Raji (cell line): ENCODE measurements around the gene NUAK1.

Experiments used
- POLR2A ChIP-seq: IDR thresholded peaks from 2 replicates; pipeline ENCODE4 v1.6.1; 2011; ENCODE audit warnings: low read depth, low read length, control low read depth; ENCODE audit not compliant: insufficient read depth

The NUAK1 gene

DNA sequence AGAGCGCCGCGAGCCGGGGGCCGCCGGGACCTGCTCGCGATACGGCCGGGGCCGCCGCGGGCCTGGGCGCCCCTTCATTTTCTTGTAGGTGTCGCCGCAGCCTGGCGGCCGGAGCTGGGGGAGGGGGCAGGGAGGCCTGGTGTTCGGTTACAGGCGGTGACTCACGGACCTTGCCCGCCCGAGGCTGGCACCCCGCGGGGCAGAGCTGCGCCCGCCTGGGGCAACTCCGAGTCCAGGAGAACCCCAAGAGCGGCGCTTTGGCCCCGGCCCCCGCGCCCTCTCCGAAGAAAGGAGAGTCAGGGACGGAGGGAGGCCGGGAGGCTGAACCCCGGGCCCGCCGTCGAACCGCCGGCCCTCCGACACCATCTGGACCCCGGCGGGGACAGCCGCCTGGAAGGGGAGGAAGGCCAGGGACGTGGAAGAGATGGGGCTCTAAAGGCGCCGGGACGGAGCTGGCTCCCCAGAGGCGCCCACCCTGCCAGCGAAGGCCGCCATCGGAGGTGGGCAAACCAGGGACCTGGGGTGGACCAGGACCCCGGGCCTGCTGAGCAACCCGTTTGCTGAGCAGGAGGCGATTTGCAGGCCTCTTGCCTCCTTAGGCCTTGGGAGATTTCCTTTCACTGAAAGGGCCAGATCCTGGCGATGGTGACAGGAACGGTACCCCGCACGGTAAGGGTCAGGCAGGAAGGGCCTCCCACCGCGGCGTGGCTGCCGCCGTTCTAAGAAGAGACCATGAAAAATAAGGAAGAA lies 843 bp upstream of the NUAK1 start:
- no peak for TF ChIP-seq POLR2A

DNA sequence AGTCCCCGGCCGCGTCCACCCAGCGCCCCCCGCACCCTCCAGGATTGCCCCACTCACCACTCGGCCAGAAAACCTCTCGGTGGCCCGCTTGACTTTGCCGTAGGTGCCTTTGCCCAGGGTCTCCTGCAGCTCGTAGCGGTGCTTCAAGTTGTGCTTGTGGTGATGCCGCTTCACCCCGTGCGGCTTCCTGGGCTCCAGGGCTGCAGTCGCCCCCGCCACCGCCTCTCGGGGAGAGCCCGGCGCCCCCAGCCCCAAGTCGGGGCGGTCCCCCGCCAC lies 459 bp downstream of the NUAK1 start:
- no peak for TF ChIP-seq POLR2A

GRCh38 chr12:106137530-106138356 lies 1.0 kb downstream of the NUAK1 start:
- TF ChIP-seq POLR2A: no peak

DNA sequence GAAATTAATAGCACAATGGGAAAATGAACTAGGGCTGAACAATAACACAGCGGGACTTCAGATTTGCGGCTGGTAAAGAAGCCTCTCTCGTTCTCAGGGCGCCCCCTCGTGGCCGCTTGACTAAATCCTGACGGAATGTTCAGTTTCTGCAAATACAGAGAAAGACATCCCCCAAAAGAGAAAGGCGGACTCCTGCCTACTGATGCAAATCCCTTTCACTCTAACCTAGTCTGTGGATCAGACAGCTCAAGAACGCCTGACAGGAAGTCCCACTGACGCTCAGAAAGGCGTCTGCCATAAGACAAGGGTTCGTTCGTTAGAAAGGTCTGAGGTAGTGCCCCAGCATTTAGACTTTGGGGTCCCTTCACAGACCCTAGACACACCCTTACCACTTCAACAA lies 2.5 kb downstream of the NUAK1 start:
- no peak for TF ChIP-seq POLR2A

DNA sequence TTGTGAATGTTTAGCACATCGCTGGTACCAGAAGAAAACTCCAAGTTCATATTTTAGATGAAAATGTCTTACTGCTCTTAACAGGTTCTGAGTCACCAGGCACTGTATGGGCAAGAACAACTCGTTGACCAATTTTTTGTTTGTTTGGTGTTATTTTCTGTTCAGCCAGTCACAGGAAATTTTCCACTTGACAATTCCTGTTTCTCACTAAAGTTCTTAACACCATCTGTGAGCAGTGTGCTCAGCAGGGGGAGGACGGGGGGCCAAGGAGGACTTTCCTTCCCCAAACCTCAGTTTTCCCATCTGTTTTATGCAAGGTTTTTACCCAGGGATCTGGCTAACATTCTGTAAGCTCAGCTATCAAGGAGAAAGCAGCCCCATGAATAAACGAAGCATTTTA lies 3.0 kb downstream of the NUAK1 start:
- no peak for TF ChIP-seq POLR2A

DNA sequence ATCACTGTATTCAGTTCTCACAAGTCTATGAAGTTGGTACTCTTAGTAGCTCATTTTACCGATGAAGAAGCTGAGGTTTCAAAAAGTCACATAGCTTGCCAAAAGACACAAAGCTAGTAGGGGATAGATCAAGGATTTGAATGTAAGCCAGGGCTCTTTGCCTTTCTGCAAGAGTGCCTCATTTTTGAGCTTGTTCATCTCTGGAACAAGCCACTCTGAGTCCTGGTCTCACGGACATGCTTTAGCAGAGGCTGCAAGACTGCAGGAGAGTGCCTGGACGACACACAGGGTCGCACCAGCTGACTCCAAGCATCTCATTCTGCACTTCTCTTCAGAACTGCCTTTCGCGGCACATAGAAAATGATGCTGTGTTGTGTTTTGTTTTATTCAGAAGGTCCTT lies 3.7 kb downstream of the NUAK1 start:
- no peak for TF ChIP-seq POLR2A

- no peak for TF ChIP-seq POLR2A
Measured at GRCh38 chr12:106134294-106134949, 4.3 kb downstream of the NUAK1 start.

DNA sequence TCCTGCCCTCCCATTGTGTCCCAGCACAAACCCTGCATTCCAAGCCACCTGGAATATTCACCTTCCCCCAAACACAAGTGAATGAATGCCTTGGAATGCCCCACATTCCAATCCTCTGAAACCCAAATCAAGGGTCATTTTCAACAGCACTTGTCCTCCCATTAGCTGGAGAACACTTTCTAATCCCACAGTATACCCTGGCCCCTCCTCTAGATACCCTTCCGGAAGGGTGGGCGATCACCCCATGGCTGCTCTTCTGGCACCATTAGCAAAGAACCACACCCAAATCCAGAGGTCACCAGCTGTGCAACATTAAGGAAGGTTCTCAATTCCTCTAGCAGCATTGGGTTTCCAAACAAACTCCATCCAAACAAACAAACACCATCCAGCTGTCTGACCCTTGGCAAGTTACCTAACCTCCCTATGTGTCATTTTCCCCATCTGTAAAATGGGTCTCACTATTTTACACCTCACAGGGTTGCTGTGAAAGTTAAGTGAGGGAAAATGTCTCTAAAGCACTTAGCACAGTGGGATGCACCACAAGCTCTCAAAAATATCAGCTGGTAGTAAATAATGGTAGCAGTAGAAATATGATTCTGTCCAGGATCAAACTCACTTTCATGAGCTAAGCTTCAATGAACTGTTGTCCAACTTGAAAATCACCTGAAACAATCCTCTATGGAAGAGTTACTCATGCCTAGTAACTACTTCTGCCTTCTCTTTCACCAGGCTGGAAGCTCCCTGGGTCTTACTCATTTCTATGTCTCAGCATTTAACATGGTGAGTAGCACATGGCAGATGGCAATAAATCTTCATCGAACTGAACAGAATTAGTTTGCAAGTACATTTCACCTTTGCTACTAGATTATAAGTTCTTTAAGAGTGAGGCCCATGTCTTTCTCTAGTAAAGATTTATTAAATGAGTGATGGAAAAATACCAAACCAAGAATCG lies 5.3 kb downstream of the NUAK1 start:
- TF ChIP-seq POLR2A: no peak

DNA sequence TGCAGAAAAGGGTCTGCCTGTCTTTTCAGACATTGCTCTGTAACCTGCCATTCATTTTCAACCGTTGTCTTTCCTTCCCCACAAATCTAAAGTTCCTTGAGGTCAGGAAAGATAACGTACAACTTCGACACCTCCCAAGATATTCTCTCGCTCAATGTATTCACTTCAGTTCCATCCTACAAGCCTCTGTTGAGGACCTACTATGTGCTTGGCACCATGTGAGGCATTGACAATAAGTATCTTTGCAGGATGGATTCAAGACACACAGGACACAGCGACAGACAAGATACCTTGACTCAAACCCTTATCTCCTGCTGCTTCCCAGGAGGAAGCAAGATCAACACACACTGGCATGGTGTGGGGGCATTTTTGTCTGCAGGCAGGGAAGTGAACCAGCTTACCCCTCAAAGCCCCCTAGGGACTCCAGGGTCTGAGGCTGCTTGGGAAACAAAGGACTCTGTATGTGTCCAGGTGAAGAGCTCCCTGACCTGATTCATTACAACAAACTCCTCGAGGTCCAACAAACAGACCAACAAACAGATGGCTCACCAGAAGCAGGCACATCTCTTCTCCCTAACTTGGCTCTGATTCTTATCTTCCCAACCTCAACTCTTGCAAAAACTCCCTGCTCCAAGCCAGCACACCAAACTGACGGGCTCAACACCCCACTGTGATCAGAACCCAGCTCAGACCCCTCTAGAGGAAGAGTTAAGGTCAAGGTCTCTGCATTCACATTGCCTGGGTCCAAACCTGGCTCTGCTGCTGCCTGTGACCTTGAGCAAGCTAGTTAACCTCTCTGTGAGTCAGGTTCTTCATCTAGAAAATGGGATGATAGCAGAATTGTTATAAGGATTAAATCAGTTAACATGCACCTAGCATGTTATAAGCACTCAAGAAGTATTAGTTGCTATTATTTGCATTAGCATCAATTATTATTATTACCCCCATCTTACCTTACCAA lies 6.3 kb downstream of the NUAK1 start:
- no peak for TF ChIP-seq POLR2A

DNA sequence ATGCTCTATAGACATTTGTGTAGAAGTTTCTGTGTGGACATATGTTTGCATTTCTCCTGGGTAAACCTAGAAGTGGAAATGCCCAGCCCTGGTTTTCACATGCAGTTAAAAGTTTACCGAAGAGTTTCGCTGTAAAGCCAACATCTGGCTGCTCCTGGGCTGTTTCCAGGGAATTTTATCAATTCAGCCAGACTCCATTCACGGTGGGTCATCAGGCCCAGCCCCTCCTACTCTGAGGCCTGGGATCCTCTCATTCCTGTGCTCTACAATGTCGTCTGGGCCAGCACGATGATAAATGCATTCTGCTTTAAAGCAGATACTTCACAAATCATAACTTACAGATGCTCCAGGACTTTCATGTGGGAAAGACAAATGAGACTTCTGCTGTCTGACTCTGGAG lies 7.1 kb downstream of the NUAK1 start:
- TF ChIP-seq POLR2A: no peak

DNA sequence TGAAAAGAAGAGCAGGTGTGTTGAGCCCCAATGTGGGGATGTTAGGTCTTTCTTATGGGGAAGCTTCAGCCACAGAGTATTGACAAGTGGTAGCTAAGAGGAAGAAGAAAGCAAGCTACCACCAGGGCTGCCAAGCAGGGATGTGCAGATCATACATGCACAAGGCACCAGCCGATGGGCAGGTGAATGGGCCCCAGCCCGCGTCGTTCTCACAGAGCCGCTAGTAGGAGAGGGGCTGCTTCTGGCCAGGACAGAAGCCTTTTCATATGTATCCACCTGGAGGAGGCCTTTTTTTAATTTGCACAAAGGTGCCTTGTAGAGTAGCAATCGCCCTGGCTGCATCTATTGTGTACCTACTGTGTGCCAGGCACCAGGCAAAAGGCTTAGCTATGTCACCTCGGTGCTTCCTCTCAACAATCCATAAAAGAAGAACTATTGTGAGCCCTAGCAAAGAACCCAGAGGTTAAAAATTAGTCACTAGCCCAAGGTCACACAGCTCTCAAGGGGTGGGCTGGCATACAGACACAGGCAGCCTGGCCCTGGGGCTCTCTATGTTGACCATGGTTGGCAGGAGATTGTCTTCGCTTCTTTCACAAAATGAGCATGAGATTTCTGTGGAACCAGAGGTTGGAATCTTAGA lies 8.2 kb downstream of the NUAK1 start:
- no peak for TF ChIP-seq POLR2A

GRCh38 chr12:106128585-106129328 lies 10.0 kb downstream of the NUAK1 start:
- no peak for TF ChIP-seq POLR2A
